Mesenchymal stem cell (in vitro differentiated cells and primary cell): Measurements from ENCODE around the gene GRIK4.

Experiments
- DNase-seq: peaks from one replicate; pipeline ENCODE4 v3.0.0-alpha.2; 2013
- H2AFZ ChIP-seq: one replicate; pipeline ENCODE4 v1.6.1; 2013; ENCODE audit warnings: low read depth, mild to moderate bottlenecking, control low read depth, inconsistent platforms, low read length, moderate library complexity
- H2AK5ac ChIP-seq: 2 replicates; pipeline ENCODE4 v1.6.1; 2013; ENCODE audit warnings: low read length, moderate library complexity, mild to moderate bottlenecking, inconsistent platforms; ENCODE audit not compliant: severe bottlenecking
- H2BK120ac ChIP-seq: one replicate; pipeline ENCODE4 v1.6.1; 2013; ENCODE audit warnings: low read depth, mild to moderate bottlenecking, inconsistent platforms, low read length, moderate library complexity
- H2BK12ac ChIP-seq, 2 experiments: one replicate each; pipeline ENCODE4 v1.6.1; 2013; ENCODE audit warnings: inconsistent platforms in 2 of 2, low read length in 2 of 2, mild to moderate bottlenecking in 2 of 2, moderate library complexity in 2 of 2, control low read depth in 1 of 2
- H2BK15ac ChIP-seq: one replicate; pipeline ENCODE4 v1.6.1; 2013; ENCODE audit warnings: mild to moderate bottlenecking, low read depth, inconsistent platforms; ENCODE audit not compliant: poor library complexity, severe bottlenecking
- H2BK5ac ChIP-seq: 2 replicates; pipeline ENCODE4 v1.6.1; 2013; ENCODE audit warnings: low read depth, mild to moderate bottlenecking, low read length, control low read depth, inconsistent platforms; ENCODE audit not compliant: poor library complexity, severe bottlenecking
- H3K14ac ChIP-seq, 2 experiments: one replicate each; pipeline ENCODE4 v1.6.1; 2013; ENCODE audit warnings: inconsistent platforms in 2 of 2, low read length in 2 of 2, control low read depth in 1 of 2, mild to moderate bottlenecking in 1 of 2, moderate library complexity in 1 of 2
- H3K18ac ChIP-seq, 2 experiments: one replicate each; pipeline ENCODE4 v1.6.1; 2013; ENCODE audit warnings: inconsistent platforms in 2 of 2, low read length in 2 of 2, control low read depth in 1 of 2, low read depth in 1 of 2, mild to moderate bottlenecking in 1 of 2
- H3K23ac ChIP-seq, 2 experiments: one replicate each; pipeline ENCODE4 v1.6.1; 2013; ENCODE audit warnings: inconsistent platforms in 2 of 2, low read length in 2 of 2, mild to moderate bottlenecking in 2 of 2, moderate library complexity in 2 of 2, control low read depth in 1 of 2
- H3K27ac ChIP-seq: 2 replicates; pipeline ENCODE4 v1.5.1; 2013; ENCODE audit warnings: mild to moderate bottlenecking, moderate library complexity, low read length, control low read depth, inconsistent platforms; ENCODE audit not compliant: poor library complexity, severe bottlenecking
- H3K27me3 ChIP-seq, 2 experiments: 2 replicates each; pipeline versions ENCODE4 v1.6.1 to v1.7.0; 2013; ENCODE audit warnings: low read length in 2 of 2, mild to moderate bottlenecking in 2 of 2, moderate library complexity in 2 of 2, control low read depth in 1 of 2, inconsistent platforms in 1 of 2; ENCODE audit not compliant: control insufficient read depth in 1 of 2, insufficient read depth in 1 of 2
- H3K36me3 ChIP-seq, 2 experiments: 2 replicates each; pipeline versions ENCODE4 v1.6.1 to v1.7.0; 2013; ENCODE audit warnings: low read length in 2 of 2, control low read depth in 1 of 2, inconsistent platforms in 1 of 2, low read depth in 1 of 2, mild to moderate bottlenecking in 1 of 2; ENCODE audit not compliant: insufficient read depth in 2 of 2, control insufficient read depth in 1 of 2
- H3K4ac ChIP-seq, 2 experiments: one replicate each; pipeline ENCODE4 v1.6.1; 2013; ENCODE audit warnings: inconsistent platforms in 2 of 2, low read length in 2 of 2, mild to moderate bottlenecking in 2 of 2, moderate library complexity in 2 of 2, control low read depth in 1 of 2, low read depth in 1 of 2
- H3K4me1 ChIP-seq: 2 replicates; pipeline ENCODE4 v1.6.1; 2013; ENCODE audit warnings: low read depth, low read length, control low read depth; ENCODE audit not compliant: control insufficient read depth, insufficient read depth
- H3K4me2 ChIP-seq: 2 replicates; pipeline ENCODE4 v1.6.1; 2013; ENCODE audit warnings: low read length, mild to moderate bottlenecking, inconsistent platforms; ENCODE audit not compliant: poor library complexity, severe bottlenecking
- H3K4me3 ChIP-seq, 2 experiments: 2 replicates each; pipeline versions ENCODE4 v1.5.1 to v1.7.0; 2013; ENCODE audit warnings: low read length in 2 of 2, mild to moderate bottlenecking in 2 of 2, control low read depth in 1 of 2, low read depth in 1 of 2; ENCODE audit not compliant: insufficient read depth in 1 of 2
- H3K79me1 ChIP-seq: replicated peaks from 2 replicates; pipeline ENCODE4 v1.6.1; 2013; ENCODE audit warnings: mild to moderate bottlenecking, control low read depth, low read length, inconsistent platforms; ENCODE audit not compliant: poor library complexity, severe bottlenecking
- H3K9ac ChIP-seq: 2 replicates; pipeline ENCODE4 v1.7.0; 2013; ENCODE audit warnings: mild to moderate bottlenecking, low read length, moderate library complexity
- H3K9me3 ChIP-seq: 2 replicates; pipeline ENCODE4 v1.7.0; 2013; ENCODE audit warnings: mild to moderate bottlenecking, low read length; ENCODE audit not compliant: control insufficient read depth
- H4K8ac ChIP-seq: one replicate; pipeline ENCODE4 v1.6.1; 2013; ENCODE audit warnings: inconsistent platforms, mild to moderate bottlenecking, low read length, moderate library complexity
- H4K91ac ChIP-seq: one replicate; pipeline ENCODE4 v1.6.1; 2013; ENCODE audit warnings: mild to moderate bottlenecking, low read length, inconsistent platforms
- WGBS: methylation state at CpG from one replicate; pipeline ENCODE4 v1.1.7; 2013; ENCODE audit warnings: mixed read lengths; 5-methylcytosine and 5-hydroxymethylcytosine counted together

The GRIK4 gene

GRCh38 chr11:120635136-120635810 lies 123.7 kb downstream of the GRIK4 start:
- DNase-seq, result no peak
- Histone ChIP-seq H2AFZ (no peak overlapping the region), H2BK12ac (no peak overlapping the region), H3K9ac (no peak overlapping the region), H3K27me3 (peaks cover 76 to 77% of the 10 kb centered on the region in 2 experiments), H3K14ac (no peak overlapping the region), H3K9me3 (no peaks in the 10 kb centered on the region), H3K79me1 (no peaks in the 10 kb centered on the region), H3K18ac (no peak overlapping the region), H3K23ac (no peak overlapping the region), H3K4me2 (no peak overlapping the region), H3K4me3 (no peak overlapping the region), H3K36me3 (no peaks in the 10 kb centered on the region), H3K27ac (no peak overlapping the region), H4K8ac (no peak overlapping the region), H4K91ac (no peak overlapping the region), H2BK15ac (no peak overlapping the region), H2AK5ac (no peak overlapping the region), H3K4me1 (no peaks in the 10 kb centered on the region), H2BK5ac (no peak overlapping the region), H3K4ac (no peak overlapping the region), H2BK120ac (no peak overlapping the region)
- 88% methylated on average over 8 of the region's 9 CpGs for WGBS

DNA sequence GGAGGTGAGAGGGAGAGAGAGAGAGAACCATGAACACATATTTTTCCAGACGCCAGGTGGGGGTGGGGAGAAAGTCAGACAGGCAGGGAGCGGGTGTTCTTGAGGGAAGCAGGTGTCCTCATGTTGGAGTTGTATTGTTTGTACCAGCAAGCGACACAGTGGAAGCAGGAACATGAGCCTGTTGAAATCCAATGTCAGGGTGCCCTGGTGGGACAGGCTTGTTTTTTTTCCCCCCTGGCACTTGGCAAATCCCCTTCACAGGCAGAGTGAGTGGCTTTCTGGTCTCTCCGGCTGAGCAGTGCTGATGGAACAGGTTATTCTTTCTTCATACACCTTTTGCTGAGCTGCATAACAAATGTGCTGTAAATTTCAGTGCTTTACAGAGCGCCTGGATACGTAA lies 125.6 kb downstream of the GRIK4 start:
- no peak overlapping the region for H2AK5ac ChIP-seq
- no peak overlapping the region for H3K27ac ChIP-seq
- H3K9me3 ChIP-seq, result no peaks in the 10 kb centered on the region
- no peak overlapping the region for H3K4ac ChIP-seq
- peaks cover 67 to 76% of the 10 kb centered on the region in 2 experiments for H3K27me3 ChIP-seq
- H4K8ac ChIP-seq, result no peak overlapping the region
- WGBS, result 93% methylated on average over 6 of the region's 6 CpGs
- no peak overlapping the region for H2AFZ ChIP-seq
- no peak overlapping the region for H2BK15ac ChIP-seq
- H3K23ac ChIP-seq, result no peak overlapping the region
- no peak overlapping the region for H3K9ac ChIP-seq
- H3K4me3 ChIP-seq, result no peak overlapping the region
- no peak overlapping the region for H2BK12ac ChIP-seq
- DNase-seq, result no peak
- H4K91ac ChIP-seq, result no peak overlapping the region
- no peaks in the 10 kb centered on the region for H3K79me1 ChIP-seq
- no peak overlapping the region for H3K14ac ChIP-seq
- no peak overlapping the region for H2BK5ac ChIP-seq
- no peaks in the 10 kb centered on the region for H3K4me1 ChIP-seq
- H3K18ac ChIP-seq, result no peak overlapping the region
- H3K36me3 ChIP-seq, result no peaks in the 10 kb centered on the region
- no peak overlapping the region for H3K4me2 ChIP-seq
- no peak overlapping the region for H2BK120ac ChIP-seq

DNA sequence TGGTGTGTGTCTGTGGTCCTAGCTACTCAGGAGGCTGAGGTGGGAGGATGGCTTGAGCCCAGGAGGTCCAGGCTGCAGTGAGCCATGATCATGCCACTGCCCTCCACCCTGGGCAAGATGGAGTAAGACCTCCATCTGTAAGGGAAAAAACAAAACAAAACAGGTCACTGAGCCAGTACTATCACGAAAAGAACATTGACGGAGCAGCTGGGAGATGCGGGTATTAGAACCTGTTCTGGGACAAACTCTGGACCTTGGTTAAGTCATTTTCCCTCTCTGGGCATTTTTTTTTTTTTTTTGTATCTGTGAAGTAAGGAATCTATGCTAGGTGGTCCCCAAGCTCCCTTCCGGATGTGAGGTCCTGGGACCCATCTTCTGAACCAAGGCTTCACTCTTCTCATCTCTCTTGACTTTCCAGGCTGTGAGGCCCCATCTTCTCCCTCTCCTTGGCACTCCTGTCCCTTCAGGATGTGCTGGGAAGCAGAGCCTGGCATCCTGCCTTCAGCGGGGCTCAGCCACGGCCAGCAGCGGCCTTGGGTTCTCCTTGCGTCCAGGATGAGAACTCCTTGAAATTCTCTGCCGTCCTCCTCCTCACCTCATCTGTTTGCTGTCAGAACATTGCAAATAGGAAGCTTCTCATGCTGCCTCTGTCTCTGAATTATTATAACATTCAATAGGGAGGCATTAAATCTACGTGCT lies 130.8 kb downstream of the GRIK4 start:
- Histone ChIP-seq H3K36me3 (no peaks in the 10 kb centered on the region), H2BK120ac (no peak overlapping the region), H3K4ac (no peak overlapping the region), H4K8ac (no peak overlapping the region), H3K27ac (no peak overlapping the region), H3K4me3 (no peak overlapping the region), H3K4me2 (no peak overlapping the region), H3K23ac (no peak overlapping the region), H3K14ac (no peak overlapping the region), H3K4me1 (peaks cover 8% of the 10 kb centered on the region), H4K91ac (no peak overlapping the region), H3K18ac (no peak overlapping the region), H3K27me3 (peaks cover 69 to 74% of the 10 kb centered on the region in 2 experiments), H2BK12ac (no peak overlapping the region), H2AFZ (no peak overlapping the region), H2AK5ac (no peak overlapping the region), H3K9ac (no peak overlapping the region), H2BK5ac (no peak overlapping the region), H3K79me1 (no peaks in the 10 kb centered on the region), H3K9me3 (no peaks in the 10 kb centered on the region), H2BK15ac (no peak overlapping the region)
- WGBS, result 91% methylated on average over 10 of the region's 10 CpGs
- DNase-seq, result no peak

GRCh38 chr11:120643284-120643683 lies 131.7 kb downstream of the GRIK4 start:
- no peak overlapping the region for H3K27ac ChIP-seq
- H3K9me3 ChIP-seq, result no peaks in the 10 kb centered on the region
- no peak overlapping the region for H2BK12ac ChIP-seq
- H4K8ac ChIP-seq, result no peak overlapping the region
- H3K4me2 ChIP-seq, result no peak overlapping the region
- H3K27me3 ChIP-seq, result peaks cover 69 to 76% of the 10 kb centered on the region in 2 experiments
- no peak for DNase-seq
- H3K79me1 ChIP-seq, result no peaks in the 10 kb centered on the region
- H3K9ac ChIP-seq, result no peak overlapping the region
- H2BK120ac ChIP-seq, result no peak overlapping the region
- no peak overlapping the region for H4K91ac ChIP-seq
- H3K18ac ChIP-seq, result no peak overlapping the region
- no peak overlapping the region for H2AFZ ChIP-seq
- H3K23ac ChIP-seq, result no peak overlapping the region
- H3K36me3 ChIP-seq, result no peaks in the 10 kb centered on the region
- no peak overlapping the region for H2BK15ac ChIP-seq
- WGBS, result 81% methylated on average over 6 of the region's 6 CpGs
- H3K14ac ChIP-seq, result peak overlapping the region in 1 of 2 experiments; percentile 44
- H3K4ac ChIP-seq, result no peak overlapping the region
- H2AK5ac ChIP-seq, result no peak overlapping the region
- H3K4me1 ChIP-seq, result peaks cover 8% of the 10 kb centered on the region
- no peak overlapping the region for H3K4me3 ChIP-seq
- no peak overlapping the region for H2BK5ac ChIP-seq
